ENCODE measurements around the gene PAXIP1. TPM values are rescaled to one million over a fixed set of nuclear protein-coding genes. Genes with fewer than 3 reads are reported as not detected.

PAXIP1 gene
- total RNA-seq, 2 experiments from 2014 or later: 29.0 to 32.0 TPM

DNA sequence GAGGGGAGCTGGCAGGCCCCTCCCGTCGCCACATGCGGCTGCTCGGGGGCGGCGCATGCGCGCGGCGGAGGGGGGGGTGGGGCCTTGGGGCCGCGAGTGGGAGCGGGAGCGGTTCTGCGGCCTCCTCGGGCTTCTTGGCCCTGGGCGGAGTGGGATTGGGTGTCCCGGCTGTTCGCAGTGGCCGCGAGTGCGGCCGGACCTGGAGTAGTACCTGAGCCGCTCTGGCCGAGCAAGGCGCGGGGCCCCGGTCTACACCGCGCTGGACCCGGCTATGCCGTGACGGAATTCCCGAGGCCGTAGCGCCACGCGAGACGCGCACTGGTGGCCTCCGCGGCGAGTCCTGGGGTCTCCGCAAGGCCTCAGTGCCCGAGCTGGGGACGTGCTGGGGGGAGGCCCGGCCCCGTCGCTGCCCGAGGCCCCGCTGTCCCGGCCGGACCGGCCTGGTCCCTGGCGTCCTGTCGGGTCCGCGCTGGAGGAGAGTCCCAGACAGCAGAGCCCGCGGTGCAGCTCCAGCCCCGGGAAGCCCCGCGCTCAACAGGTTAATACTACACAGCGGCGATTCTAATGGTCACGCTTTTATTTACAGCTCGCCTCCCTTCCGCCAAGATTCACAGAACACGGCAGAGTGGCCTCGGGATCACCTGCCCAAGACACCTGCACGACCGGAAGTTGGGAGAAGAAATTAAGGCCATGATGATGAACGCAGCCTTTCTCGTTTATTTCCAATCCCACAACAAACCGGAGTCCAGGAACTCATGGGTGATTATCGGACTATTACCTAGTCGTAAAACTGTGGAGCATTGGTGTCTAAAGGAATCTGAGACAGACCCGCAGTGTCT lies 671 bp upstream of the PAXIP1 start:
- Mint-ChIP-seq H3K9me3 (no peaks in the 10 kb centered on the region), H3K27me3 (no peaks in the 10 kb centered on the region)
- no peak for DNase-seq

DNA sequence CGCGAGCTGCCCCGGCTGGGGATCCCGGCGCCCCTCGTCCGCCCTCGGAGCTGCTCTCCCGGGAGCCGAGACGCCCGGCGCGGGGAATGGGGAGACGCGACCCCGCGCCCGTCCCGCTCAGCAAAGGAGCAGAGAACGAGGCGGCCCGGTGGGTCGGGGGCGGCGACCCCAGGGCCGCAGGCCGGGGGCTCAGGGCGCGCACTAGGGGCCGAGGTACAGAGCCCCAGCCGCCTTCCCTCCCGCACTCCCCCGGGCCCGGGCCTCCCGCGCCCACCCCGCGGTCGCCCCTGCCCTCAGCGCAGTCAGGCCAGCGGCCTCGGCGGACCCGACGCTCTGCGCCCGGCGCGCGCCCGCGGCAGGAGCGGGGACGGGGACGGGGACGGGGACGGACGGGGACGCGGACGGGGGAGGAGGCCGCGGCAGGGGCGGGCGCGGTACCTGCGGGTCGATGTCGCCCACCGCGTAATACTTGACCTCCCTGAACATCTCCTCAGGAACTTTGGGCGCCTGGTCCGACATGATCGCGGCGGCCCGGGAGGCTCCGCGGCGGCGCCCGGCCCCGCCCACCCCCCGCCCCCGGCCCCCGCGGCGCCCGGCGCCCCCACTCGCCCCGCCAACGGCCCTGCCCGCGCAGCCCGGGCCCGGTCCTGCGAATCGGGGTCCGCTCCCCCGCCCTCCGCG lies 373 bp downstream of the PAXIP1 start:
- no peak overlapping the region for H3K27ac Mint-ChIP-seq
- peak; percentile 70 for DNase-seq
- ATAC-seq (ENCODE audit: low read depth): peak; percentile 45
- POLR2A ChIA-PET: interaction anchor here (1.0 to 1.6 kb wide), 9 partner anchors 11 to 642 kb away, joined by 3 to 15 read pairs (median 3); partner anchors contain the start of genes INSIG1 and RBM33
- H3K36me3 Mint-ChIP-seq: peaks cover 5% of the 10 kb centered on the region
- peaks cover 12% of the 10 kb centered on the region for H3K4me1 Mint-ChIP-seq
- H3K9me3 Mint-ChIP-seq: no peaks in the 10 kb centered on the region
- no peak overlapping the region for H3K4me3 Mint-ChIP-seq
- no peaks in the 10 kb centered on the region for H3K27me3 Mint-ChIP-seq

More for the DNA sequence above, 671 bp upstream of the PAXIP1 start:
- peak overlapping the region; percentile 92 for H3K27ac Mint-ChIP-seq
- peaks cover 5% of the 10 kb centered on the region for H3K36me3 Mint-ChIP-seq
- H3K4me1 Mint-ChIP-seq: peaks cover 12% of the 10 kb centered on the region
- POLR2A ChIA-PET: interaction anchor here (0.7 to 1.7 kb wide), 10 partner anchors 12 to 641 kb away, joined by 3 to 15 read pairs (median 4); partner anchors contain the start of genes INSIG1 and RBM33
- peak overlapping the region; percentile 92 for H3K4me3 Mint-ChIP-seq
- ATAC-seq (ENCODE audit: low read depth): peak; percentile 77

DNA sequence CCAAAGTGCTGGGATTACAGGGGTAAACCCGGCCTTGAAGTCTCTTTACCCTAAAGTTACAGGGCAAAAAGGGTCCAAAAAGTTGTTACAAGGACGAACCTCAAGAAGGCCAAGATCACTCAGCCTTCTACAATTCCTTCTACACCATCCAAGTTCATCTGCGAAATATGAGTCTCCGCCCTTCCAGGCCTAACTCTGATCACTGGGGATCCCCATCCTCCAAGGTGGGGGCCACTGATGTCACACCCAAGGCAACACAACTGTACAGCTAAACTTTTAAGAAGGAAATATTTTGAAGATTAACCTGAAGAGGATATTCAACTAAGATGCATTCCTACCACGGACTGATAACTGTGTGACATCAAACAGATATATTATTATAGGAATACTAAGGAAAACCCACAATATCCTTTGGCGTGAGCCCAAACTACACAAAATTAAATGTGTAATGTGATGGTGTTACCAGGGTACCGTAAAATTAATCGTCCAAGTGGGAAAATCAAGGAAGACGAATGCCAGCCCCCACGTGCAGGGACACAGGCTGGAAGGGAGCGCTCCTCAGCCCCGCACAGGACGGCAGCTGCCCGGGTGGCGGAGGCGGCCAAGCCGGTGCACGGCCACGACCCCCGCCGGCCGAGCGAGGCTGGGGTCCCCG lies 1.0 kb downstream of the PAXIP1 start:
- Mint-ChIP-seq H3K36me3 (peaks cover 8% of the 10 kb centered on the region), H3K4me3 (no peak overlapping the region), H3K27ac (peak overlapping the region; percentile 83), H3K9me3 (no peaks in the 10 kb centered on the region), H3K27me3 (no peaks in the 10 kb centered on the region), H3K4me1 (peaks cover 12% of the 10 kb centered on the region)
- ATAC-seq (ENCODE audit: low read depth) (no peak), DNase-seq (no peak)
- POLR2A ChIA-PET: interaction anchor here (1.3 to 1.5 kb wide), 2 partner anchors 10 to 343 kb away, joined by 3 read pairs; no protein-coding TSS in a partner anchor

DNA sequence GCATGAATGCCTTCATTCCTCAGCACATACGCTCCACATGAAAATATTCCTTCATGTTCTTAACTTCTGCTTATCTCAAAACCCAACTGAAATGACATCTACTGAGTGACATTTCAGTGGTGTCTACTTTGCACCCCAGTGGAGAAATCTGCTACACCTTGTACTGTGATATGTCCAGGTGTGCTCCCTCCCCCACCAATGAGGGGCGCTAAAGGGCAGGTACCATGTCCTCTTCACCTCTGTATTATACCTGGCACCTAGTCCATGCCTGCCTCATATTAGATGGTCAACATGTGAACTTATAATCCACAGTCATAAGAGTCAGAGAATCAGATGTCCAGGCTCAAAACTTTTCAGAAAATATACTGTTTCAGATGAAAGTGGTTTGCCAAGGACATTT lies 2.1 kb downstream of the PAXIP1 start:
- H3K27me3 Mint-ChIP-seq: no peaks in the 10 kb centered on the region
- POLR2A ChIA-PET: interaction anchor here (1.3 kb wide), 1 partner anchor 9 kb away, joined by 3 read pairs; no protein-coding TSS in a partner anchor
- no peaks in the 10 kb centered on the region for H3K9me3 Mint-ChIP-seq
- no peak overlapping the region for H3K27ac Mint-ChIP-seq
- no peak overlapping the region for H3K4me3 Mint-ChIP-seq
- H3K4me1 Mint-ChIP-seq: peaks cover 13% of the 10 kb centered on the region
- peaks cover 10% of the 10 kb centered on the region for H3K36me3 Mint-ChIP-seq
- DNase-seq (no peak), ATAC-seq (ENCODE audit: low read depth) (no peak)

DNA sequence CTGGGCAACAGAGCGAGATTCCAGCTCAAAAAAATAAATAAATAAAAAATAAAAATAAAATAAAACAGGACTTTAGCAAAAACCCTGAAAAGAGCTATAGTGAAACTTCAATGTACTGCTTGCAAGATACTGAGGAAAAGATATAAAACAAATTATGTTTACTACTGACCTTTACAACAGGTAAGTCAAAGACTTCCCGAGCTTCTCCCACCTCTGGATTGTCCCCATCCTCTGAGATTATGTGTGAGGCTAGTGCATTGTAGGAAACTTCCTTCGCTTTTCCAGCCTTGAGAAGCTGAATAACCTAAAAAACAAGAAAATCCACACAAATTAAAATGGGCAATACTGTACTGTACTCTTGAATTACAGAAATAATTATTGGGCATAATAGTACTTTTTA lies 4.4 kb downstream of the PAXIP1 start:
- Mint-ChIP-seq H3K27me3 (no peaks in the 10 kb centered on the region), H3K27ac (no peak overlapping the region), H3K36me3 (peaks cover 12% of the 10 kb centered on the region), H3K4me3 (no peak overlapping the region), H3K4me1 (peaks cover 12% of the 10 kb centered on the region), H3K9me3 (no peaks in the 10 kb centered on the region)
- POLR2A ChIA-PET: no interaction called here
- DNase-seq (no peak), ATAC-seq (ENCODE audit: low read depth) (no peak)

DNA sequence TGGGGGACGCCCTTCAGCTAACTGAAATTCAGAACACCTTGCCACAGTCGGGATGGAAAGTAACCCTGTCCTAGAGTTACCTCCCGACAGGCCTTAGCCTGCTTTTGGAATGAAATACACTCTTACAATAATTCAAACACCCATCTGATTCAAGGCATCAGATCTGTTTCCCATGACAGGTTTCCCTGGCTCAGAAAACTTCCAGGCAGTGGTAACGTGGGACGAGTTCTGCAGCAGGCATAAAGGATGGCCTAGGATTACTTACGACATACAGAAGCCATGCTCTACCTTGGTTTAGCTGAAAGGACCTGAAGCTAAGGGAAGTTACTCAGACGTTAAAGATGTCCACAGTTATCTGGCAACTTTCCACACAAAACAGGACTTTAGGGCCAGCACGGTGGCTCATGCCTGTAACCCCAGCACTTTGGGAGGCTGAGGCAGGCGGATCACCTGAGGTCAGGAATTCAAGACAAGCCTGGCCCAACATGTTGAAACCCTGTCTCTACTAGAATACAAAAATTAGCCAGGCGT lies 5.0 kb downstream of the PAXIP1 start:
- Mint-ChIP-seq H3K4me3 (no peak overlapping the region), H3K27me3 (no peaks in the 10 kb centered on the region), H3K4me1 (peaks cover 12% of the 10 kb centered on the region), H3K36me3 (peaks cover 17% of the 10 kb centered on the region), H3K27ac (no peak overlapping the region), H3K9me3 (no peaks in the 10 kb centered on the region)
- no peak for DNase-seq
- no peak for ATAC-seq (ENCODE audit: low read depth)
- POLR2A ChIA-PET: no interaction called here

DNA sequence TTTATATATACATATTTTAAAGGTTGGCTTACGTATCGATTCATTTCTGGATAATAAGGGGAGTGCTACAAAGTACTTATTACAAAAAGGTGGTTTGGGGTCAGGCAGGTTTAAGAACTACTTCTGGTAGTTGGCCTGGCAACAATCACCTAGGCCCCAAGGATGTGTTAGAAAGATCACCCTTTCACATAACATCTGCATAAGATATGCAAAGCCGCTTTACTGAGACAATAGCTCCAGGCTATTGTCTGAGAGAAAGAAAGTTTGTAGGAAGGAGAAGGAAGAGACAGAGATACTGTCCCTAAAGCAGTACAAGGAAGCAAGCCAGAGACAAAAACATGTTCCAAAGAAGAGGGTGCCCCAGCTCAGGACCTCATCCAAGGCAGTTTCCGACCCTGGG lies 6.2 kb downstream of the PAXIP1 start:
- no peaks in the 10 kb centered on the region for H3K27me3 Mint-ChIP-seq
- POLR2A ChIA-PET: no interaction called here

DNA sequence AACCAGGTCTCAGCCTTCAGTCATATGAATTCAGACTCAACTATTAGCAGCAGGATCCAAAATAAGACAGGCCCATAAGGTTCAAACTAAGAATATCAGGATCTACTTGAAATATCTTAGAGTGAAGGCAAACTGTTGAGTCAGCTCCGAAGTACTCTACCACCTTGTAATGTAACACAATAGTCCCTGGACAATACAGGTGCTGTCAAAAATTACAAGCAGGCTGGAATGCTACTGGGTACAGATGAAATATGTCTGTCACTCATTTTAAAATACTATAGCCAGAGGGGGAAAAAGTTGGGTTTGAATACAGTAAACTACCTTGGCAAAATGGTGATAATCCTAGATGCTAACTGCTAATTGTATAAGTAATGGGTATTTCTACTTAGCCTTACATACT lies 6.8 kb downstream of the PAXIP1 start:
- POLR2A ChIA-PET: no interaction called here
- peaks cover 25% of the 10 kb centered on the region for H3K36me3 Mint-ChIP-seq

More for the DNA sequence above, 6.2 kb downstream of the PAXIP1 start:
- H3K36me3 Mint-ChIP-seq: peaks cover 20% of the 10 kb centered on the region
- DNase-seq (no peak), ATAC-seq (ENCODE audit: low read depth) (no peak)
- no peak overlapping the region for H3K4me3 Mint-ChIP-seq
- no peak overlapping the region for H3K27ac Mint-ChIP-seq
- no peaks in the 10 kb centered on the region for H3K9me3 Mint-ChIP-seq
- H3K4me1 Mint-ChIP-seq: peaks cover 10% of the 10 kb centered on the region

DNA sequence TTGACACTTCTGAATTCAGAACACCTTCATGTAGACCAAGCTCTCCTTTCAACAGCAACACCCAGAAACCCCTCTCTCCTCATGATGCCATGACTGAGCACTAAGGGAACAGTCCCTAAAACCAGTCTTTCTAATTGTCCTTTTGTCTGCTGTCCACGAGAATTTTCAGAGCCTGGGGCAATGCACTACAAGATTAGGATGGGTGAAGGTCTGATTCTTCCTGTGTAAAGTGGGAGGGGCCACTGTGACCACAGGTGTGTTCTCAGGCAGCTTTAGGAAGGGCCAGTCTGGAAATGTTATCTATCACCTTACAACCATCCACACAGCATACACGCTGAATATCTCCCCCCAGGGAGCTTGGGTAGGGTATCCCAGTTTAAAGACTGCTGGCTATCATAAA lies 7.9 kb downstream of the PAXIP1 start:
- DNase-seq (no peak), ATAC-seq (ENCODE audit: low read depth) (no peak)
- H3K27ac Mint-ChIP-seq: no peak overlapping the region
- H3K4me3 Mint-ChIP-seq: no peak overlapping the region
- H3K27me3 Mint-ChIP-seq: no peaks in the 10 kb centered on the region
- peaks cover 31% of the 10 kb centered on the region for H3K36me3 Mint-ChIP-seq
- POLR2A ChIA-PET: no interaction called here
- no peaks in the 10 kb centered on the region for H3K9me3 Mint-ChIP-seq
- peaks cover 7% of the 10 kb centered on the region for H3K4me1 Mint-ChIP-seq

More for the DNA sequence above, 6.8 kb downstream of the PAXIP1 start:
- no peaks in the 10 kb centered on the region for H3K27me3 Mint-ChIP-seq
- no peak overlapping the region for H3K4me3 Mint-ChIP-seq
- ATAC-seq (ENCODE audit: low read depth) (no peak), DNase-seq (no peak)
- peaks cover 7% of the 10 kb centered on the region for H3K4me1 Mint-ChIP-seq
- H3K27ac Mint-ChIP-seq: no peak overlapping the region
- no peaks in the 10 kb centered on the region for H3K9me3 Mint-ChIP-seq

DNA sequence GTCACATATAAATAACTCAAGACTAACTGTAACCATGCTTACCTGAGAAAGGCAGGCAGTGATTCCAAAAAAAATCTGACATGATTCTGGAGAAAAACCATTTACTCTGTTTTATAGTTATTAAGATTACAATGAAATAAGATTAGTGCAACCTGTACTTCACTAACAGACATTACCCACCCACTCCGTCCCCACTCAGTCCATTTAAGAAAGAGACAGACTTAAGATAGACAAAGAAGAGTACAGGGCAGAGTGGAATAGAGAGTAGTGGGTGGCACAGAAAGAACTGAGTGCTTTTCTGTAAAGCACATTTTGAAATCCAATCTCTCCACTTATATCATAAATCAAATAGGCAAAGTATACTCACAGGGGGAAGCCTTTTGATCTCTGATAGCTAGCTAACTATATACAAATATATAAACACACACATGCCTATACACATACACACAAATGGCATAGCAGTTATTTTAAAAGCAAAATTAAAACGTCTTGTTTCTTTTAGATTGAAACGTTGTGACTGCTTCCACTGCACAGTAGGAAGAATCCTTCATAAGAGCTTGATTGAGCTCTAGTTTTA lies 11.9 kb downstream of the PAXIP1 start:
- H3K36me3 Mint-ChIP-seq: peaks cover 36% of the 10 kb centered on the region

DNA sequence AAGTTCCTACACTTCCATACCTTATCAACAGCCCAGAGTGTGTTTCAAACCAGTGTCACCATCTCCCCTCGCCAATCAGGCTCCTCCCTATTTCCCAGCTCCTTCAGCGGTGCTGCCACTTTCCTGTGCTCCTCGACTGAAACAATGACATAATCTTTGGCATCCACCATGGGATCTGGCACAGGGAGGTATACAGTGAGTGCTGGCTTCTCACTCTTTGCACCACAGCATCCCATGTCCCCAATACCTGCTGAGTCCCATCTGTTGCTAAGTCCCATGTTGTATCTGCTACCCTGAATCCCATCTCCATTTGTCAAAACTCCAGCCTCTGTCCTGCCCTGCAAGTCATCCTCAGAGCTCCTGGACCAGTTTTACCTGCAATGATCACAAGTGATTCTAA lies 15.4 kb downstream of the PAXIP1 start:
- ATAC-seq (ENCODE audit: low read depth) (no peak), DNase-seq (no peak)
- Mint-ChIP-seq H3K27ac (no peak overlapping the region), H3K36me3 (peaks cover 30% of the 10 kb centered on the region), H3K27me3 (no peaks in the 10 kb centered on the region), H3K4me3 (no peak overlapping the region), H3K9me3 (no peaks in the 10 kb centered on the region), H3K4me1 (peaks cover 2% of the 10 kb centered on the region)
- POLR2A ChIA-PET: no interaction called here

More for the DNA sequence above, 11.9 kb downstream of the PAXIP1 start:
- Mint-ChIP-seq H3K4me3 (no peak overlapping the region), H3K27ac (no peak overlapping the region), H3K9me3 (no peaks in the 10 kb centered on the region), H3K27me3 (no peaks in the 10 kb centered on the region), H3K4me1 (peaks cover 6% of the 10 kb centered on the region)
- POLR2A ChIA-PET: interaction anchor here (1.0 kb wide), 1 partner anchor 11 kb away, joined by 3 read pairs; no protein-coding TSS in a partner anchor
- DNase-seq (no peak), ATAC-seq (ENCODE audit: low read depth) (no peak)

DNA sequence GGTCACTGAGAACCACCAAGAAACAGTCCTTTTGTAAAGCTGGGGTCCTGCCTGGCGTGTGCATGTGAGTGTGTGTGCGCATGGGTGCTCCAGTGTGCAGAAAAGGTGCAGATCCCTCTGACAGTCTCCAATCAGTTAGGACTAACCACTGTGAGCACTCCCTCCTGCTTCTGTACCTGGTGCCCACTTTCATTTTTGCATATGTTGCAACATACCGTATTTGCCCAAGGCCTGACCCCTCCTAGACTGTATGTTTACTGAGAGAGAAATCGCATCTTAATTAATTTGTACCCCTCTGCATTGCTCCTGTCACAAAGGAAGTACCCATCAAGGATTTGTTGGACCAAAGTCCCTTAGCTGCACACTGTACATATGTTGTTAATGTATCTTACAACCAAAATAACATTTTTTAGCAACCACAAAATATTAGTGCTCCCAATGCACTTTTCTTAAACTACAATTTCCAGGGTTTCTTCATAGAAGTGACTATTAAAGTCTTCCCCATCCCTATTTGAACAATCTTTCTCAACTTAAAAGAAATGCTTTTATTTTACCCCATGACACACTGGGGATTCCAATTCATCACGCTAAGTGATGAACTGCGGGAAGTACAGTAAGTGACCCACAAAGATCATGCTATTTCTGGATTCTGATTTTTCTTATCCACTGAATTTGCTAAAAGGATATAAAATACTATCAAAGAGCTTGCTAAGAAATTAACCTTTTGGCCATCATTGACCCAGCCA lies 16.6 kb downstream of the PAXIP1 start:
- H3K27me3 Mint-ChIP-seq: no peaks in the 10 kb centered on the region
- DNase-seq: no peak
- no peaks in the 10 kb centered on the region for H3K9me3 Mint-ChIP-seq
- no peak overlapping the region for H3K27ac Mint-ChIP-seq
- no peak for ATAC-seq (ENCODE audit: low read depth)
- peaks cover 23% of the 10 kb centered on the region for H3K36me3 Mint-ChIP-seq
- peaks cover 2% of the 10 kb centered on the region for H3K4me1 Mint-ChIP-seq
- H3K4me3 Mint-ChIP-seq: no peak overlapping the region
- POLR2A ChIA-PET: interaction anchor here (2.4 kb wide), 1 partner anchor 17 kb away, joined by 10 read pairs; the partner anchor contains the start of gene PAXIP1
